GM19025 (cell line): ENCODE results near the gene HOXA9.
A peak's percentile ranks its signal among the peaks of the same experiment; 100 is the strongest.

Source experiments
- ATAC-seq: cut with Tn5 transposase; IDR thresholded peaks from one replicate; pipeline ENCODE4 v1.9.1; 2021; ENCODE audit warnings: mild to moderate bottlenecking, low read depth, moderate library complexity; ENCODE audit not compliant: unreplicated experiment

The HOXA9 gene

DNA sequence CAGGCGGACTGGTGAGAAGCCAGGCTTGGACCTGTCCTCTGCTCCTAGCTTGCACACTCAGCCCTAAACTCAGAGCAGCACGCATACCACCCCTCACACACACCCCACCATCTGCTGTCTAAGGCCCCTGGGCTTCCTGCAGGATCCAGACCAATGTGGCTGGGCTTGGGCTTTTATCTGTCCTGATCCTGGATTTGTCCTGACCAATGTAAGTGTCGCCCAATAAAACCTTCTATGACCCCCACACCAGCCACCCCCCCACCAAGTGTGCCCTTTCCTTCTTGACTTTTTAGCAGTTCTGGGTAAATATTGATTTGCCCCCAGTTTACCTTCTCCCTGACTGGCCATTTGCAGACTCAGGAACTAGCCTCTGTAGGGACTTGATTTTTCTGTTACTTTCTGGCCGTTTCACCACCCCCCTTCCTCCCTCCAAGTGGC is 36.3 kb upstream of the HOXA9 start:
- ATAC-seq: no peak

DNA sequence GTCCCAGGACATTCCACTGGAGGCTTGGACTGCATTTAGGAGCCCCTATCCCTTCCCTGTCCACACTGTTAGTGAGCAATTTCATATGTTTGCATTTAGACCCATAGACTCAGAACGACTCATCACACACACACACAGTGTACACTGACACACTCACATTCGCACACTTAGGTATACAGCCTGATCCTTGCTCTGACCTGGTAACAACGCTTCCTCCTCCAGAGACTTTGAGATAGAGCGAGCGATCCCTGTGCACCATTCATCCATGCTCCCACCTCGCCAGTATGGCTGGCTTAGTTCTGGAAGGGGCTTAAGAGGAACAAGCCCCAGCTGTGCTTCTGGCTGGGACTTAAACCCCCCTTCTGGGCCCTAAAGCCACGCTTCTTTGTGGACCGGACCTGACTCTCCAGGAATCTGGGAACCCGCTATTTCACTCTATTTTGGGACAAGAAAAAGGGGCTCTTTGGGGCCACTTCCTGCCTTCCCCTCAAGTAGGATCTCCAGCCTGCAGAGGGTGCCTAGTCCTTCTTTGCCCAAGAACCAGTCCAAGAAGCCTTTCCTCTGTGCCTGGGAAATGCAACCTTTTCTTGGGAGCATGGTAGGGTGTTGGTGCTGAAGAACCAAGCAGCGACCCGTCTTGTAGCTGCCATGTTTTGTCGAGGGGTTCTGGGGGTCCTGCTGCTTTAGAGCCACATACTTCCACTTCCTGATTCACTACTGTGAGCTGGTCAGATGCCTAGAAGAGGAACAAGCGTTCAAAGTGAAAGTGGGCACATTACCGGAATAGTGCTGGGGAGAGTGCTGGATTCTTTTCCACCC is 35.6 kb upstream of the HOXA9 start:
- no peak for ATAC-seq

DNA sequence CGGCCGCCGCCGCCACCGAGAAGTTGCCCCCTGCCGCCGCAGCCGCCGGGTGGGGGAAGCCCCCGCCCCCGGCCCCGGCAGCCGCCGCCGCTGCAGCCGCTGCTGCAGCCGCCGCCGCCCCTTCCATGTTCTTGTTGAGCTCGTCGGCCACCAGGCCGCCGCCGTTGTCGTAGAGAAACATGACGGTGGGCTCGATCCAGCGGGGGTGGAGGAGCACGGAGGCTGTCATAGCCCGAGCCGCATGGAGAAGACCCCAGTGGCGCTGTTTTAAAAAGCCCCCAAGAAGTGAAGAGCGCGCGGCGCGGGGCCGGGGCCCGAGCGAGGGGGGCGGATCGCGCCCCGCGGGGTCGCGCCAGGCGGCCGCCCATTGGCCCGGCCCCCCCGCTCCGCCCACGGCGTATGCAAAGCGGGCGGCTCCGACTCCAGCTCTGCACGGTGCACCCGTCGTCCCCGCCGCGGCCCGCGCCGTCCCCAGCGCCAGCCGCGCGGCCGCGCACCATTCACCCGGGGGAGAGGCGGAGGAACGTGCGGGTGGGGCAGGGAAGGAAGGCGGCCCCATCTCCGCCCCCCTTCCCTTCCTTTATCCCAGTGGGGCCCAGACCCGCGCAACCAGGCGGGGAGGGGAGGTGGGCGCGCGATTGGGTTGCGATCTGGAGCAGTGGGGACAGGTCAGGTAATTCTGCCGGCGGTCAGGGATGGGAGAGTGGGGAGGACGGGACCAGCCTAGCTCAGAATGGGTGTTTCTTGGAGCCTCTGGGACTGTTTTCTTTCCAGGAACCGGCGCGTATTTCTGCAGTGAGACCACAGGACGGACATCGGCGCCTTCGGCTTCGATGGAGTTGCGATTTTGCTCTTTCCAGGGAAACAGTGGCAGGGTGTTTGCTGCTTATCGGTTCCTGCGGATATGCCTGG is 34.8 kb upstream of the HOXA9 start, which contains the start of gene HOXA13:
Gene HOXA13, minus strand, starts transcription at position 243 of the 912 bp plus-strand sequence. Its CDS starts 14 bp downstream, at position 229.
- ATAC-seq: peak; percentile 77

DNA sequence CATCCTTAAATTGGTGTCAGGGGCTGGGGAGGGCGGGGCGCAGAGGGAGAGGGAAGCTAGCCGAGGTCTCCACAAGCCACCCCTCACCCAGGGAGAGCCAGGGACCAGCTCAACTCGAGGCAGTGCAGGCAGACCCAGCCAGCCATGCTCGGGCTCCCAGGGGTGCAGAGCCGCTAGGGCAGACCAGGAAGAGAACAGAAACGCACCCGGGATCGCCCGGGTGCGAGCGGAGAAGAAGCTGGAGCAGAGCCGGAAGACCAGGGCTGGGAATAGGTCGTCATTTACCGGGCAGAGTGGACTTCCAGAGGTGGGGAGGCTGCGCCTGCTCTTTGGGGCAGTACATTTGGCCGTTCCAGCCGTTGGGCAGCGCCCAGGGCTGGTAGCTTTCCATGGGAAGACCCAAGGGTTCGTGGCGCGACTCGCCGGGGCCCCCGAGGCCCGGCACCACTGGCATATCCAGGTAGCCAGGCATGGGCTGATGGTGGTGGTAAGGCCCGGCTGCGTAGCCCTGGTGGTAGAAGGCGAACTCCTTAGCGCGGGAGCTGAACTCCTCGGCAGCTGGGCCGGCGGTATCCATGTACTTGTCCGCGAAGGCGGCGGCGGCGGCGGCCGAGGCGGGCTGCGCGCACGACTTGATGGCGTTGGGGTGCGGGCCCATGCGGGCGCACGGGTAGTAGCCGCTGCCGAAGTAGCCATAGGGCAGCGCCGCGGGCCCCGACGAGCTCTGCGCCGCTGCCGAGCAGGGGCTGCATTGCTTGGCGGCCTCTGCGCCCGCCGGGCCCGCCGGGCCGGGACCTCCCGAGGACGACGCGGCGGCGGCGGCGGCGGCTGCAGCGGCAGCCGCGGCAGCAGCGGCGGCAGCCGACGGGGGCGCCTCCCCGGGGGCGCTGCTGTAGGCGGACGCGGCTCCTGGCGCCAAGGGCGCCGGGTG is 33.8 kb upstream of the HOXA9 start:
- ATAC-seq: peak; percentile 16

DNA sequence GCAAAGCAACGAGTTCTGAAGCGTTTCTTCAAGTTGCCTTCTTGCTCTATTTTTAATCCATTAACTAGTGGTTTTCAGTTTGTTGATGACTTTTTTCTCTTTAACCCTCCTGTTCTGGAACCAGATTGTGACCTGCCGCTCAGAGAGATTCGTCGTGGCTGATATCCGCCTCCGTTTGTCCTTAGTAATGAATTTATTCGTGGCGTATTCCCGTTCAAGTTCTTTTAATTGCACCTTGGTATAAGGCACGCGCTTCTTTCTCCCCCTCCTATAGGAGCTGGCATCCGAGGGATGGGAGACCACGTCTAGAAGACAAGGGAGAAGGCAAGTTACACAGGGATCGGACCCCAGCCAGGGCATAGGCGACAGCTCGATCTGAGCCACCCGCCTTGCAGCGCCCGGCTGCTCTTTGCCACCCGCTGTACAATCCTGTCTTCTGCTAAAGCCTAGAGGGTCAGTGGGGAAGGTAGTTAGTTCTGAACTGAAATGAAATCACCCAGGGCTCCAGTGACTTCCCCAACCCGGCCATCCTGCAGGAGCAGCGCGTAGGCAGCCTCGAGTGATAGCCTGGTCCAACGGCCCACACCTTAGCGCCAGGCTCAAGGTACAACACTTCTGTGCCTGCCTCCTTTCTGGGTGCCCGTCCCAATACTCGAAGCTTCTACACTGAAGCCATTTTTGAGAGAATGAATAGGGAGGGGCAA is 33.0 kb upstream of the HOXA9 start:
- no peak for ATAC-seq

DNA sequence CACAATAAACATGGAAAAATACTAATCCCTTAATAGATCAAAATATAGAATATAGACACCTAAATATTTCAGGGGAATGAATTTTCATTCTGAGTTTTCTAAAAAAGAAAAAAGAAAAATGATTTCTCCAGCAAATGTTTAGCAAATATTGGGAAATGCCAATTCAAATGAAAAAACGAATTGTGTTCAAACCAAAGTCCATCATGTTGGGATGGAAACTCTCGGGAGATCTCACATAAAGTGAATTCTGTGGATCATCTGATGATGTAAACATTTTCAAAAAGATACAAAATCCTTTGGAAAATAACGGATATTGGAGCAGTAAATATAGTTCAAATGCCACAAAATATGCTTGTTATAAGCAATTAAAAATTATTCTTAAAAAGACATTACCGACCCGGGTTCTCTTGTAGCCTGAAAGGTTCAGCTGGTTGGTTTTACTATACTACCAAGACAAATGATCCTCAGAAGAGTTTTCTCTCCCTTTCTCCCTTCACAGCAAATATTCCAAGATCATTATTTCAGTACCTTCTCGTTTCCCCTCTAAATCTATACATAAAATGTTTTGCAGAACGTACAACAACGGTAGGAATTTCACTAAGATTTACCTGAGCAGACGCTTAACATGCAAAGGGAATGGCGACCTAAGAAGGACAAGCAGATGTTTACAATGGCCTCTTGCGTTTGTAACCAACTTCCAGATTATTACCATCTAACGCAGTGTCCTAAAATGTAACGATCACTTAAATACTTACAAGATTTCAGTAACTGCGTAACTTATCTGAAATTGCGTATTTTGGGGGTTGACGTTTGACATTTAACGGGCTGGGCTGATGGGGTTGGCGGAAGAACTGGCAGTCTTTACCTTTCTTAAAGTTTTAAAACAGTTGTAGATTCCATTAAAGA is 32.1 kb upstream of the HOXA9 start:
- ATAC-seq: no peak

DNA sequence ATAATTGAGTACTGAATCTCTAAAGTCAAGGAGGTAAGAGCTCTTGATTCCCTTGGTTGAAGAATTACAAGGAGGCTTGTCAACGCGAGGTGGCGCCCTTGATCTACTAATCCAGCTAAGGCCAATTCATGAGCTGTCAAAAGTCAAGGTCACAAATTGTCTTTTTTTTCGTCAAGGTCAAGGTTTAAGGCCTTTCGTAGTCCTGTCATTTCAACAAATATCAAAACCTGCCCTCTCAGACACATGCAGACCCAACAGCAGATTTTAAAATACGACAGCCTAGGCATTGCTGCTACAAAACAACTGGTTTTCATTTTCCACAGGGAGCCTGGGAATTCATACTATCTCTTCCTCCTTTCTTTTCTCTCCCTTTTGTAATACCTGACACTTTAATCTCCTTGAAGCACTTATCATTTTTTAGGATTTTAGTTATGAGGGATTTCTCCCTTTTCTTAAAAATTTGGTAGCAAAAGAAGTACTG is 31.0 kb upstream of the HOXA9 start:
- no peak for ATAC-seq

DNA sequence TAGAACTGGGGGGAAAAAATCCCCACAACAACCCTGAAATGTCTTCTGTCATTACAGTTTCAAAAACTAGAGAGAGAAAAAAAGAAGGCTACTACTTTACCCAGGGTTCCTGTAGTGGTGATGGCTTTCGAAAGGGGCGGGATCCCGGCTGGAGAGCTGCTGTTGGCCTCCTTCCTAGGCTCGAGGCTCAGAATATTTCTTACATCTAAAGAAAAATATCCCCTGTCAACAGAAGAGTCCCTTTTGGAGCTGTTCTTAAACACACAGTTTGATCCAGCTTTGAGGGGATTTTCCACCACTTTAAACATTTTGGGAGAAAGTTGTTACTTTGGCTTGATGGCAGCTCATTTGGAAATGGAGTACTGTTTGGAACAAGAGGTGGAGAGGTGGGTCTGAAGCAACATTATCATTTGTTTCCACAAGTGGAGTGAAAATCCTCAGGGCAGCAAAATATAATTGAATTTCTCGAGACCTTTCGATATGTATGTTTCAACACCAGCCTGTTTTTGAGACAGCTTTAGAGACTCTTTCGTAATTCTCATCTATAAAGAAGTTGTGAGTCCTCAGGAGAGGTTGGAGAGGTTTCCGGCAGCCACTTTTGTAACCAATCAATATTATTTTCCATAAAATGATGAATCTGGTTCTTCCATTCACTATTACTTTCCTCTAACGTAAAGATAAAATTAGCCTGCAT is 29.5 kb upstream of the HOXA9 start:
- no peak for ATAC-seq

DNA sequence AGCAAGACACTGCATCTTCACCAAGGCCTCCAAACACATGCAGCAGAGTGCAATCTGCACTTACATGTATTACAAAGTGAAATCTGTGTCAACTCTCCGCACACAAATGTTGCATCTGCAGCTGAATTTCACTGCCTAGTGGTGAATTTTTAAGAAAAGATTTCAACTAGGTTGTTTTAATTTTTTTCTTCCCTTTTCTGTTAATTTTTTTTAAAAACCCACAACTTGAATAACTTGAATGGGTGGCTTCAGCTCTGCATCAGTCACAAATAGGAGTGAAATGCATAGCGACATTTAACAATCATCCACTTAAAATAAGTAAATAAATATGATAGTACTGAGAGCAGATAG is 28.6 kb upstream of the HOXA9 start:
- no peak for ATAC-seq

DNA sequence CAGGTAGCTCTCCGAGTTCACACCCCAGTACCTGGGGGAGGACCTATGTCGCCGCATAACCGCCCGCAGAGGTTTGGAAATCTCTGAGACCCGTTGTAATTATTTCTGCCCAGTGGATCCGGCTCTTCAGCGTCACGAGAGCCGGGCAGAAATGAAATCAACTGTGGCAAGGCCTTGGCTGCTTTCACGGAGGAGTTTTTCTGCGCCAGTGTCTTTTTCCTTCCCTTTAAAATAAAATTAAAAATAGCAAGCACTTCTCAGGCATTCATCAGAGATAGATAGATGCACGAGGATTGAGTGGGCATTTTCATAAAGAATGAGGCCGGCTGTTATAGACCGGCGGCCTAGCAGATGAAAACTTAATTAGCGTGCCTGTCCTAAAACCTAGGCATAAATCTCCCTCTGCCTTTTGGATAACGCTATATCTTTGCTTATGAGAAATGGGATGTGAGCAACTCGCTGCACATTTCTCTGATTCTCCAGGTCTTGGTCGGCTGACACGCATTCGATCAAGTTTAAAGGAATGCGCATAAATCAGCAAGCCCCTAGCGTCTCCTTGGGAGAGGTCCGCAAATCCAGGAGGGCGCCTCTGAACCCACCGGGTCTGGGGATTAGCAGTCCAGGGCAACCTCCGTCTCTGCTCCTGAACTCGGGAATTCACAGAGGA is 28.1 kb upstream of the HOXA9 start:
- no peak for ATAC-seq

DNA sequence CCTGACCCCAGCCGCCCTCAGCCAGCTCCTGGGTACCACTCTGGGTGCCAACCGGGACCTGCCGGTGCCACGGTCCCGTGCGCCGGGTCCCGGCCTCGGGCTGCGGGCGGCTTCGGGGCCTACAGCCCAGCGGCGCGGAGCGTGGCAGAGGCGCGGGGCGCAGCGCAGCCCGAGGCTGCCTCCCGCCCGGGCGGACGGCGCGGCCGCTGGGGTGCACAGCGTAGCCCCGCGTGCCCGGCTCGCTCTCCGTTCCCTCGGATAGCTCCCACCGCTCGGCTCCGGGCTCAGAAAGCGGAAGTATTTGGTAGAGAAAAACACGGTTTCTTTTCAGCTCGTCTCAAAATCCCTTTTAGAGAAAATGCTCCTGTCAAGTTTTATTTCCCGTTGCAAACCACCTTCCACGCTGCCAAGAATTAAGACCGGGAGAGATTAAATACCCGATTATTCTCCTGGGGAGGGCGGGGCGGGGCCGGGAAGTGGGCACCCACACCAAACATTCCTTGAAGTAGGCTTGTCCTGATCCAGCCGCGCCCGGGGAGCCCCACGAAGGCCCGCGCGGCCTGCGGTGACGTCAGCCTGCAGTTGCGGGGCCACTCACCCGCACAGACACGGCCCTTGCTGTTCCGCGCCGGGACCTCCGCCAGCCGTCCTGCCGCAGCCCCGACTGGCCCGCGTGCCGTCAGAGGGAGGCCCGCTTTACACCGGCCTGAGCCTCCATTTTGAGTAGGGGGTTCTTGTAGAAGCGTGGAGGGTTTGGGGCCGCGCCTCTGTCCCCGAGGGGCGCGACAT is 27.4 kb upstream of the HOXA9 start:
- ATAC-seq: no peak

DNA sequence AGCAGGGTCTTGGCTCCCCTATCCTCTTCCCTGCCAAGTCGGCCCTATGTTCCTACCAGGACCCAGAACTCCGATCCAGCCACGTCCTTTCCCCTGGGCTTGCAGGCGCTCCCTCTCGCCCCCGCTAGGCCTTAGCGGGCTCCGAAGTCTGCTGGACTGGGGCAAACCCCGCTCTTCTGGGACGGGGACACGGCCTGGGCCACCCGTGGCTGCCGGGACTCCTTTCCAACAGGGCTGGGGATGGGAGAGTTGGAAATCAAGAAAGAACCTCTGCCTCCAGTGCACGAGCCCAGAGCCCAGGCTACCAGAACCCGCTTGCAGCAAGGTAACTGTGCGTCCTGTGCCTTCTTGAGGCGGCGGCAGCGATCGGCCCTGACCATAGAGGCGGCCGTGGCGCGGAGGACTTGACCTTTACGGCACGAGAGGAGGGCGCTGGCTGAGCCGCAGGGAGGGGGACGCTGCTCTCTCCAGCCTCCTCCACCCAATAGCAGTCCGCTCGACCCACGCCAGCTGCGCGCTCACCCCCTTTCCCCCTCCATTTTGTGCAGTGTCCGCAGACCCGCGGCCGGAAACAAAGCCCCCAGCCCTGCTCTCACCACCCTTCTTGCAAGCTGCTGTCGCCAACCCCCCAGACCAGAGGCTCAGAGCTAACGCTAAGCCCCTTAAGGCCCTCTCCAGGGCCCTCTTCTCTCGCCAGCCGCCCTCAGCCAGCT is 26.7 kb upstream of the HOXA9 start:
- no peak for ATAC-seq

DNA sequence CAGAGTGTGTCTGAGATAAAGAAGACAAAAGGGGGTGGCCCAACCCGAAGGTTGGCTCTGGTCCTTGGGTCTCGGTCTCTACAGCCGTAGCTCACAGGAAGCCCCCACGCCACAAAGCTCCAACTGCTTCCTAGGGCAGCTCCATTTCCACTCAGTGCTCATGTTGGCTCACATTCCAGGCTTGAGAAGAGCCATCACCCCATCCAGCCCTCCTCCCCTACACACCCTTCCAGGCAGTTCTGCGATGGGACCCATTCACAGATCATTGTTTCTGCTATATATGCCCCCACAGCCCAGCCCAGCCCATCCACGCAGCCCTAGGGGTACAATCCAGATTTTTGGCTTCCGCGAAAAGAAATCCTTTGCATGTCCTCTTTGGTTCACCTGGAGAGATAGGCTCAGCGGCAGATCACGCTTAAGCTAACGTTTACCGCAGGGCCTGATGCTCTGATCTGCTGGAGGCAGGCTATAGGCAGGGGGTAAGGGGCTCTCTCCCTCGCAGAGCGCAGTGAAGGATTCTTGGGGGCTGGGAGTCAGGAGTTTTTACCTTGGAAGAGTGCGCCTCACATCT is 25.9 kb upstream of the HOXA9 start:
- no peak for ATAC-seq

DNA sequence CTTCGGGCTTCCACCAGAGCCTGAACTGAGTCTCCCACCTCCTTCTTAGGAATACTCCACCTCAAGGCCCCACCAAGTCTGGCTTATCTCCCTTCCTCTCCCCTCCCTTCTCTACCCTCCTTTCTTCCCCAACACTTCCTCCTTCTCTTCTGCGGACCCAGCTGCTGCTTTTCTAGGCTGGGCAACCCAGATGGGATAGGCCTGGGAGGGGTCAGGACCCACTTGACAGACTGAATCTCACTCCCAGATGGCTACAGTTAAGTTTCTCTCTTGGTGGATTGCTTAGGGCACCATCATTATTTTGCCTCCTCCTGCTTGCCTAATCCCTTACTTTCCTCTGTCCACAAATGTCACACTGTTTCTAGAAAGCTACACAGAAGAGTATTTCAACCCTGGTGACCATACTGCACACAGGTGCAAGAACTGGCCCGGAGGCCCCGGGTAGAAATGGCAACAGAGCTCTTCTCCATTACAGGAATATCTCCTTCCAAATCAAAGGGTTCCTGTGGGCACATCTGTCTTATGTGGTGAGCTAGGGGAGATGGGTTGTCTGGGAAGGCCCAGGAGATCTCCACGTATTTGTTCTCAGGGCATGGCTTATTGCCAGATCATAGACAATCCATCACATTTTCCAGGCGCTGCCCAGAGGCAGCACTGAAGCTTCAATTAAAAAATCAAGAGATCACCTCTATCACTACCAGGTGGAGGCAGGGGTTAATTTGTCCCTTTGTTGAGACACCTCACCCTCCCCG is 24.8 kb upstream of the HOXA9 start:
- ATAC-seq: no peak
